ENCODE data around the gene ANKRD63. TPM values are rescaled to one million over a fixed set of nuclear protein-coding genes. Genes with fewer than 3 reads are reported as not detected.

ANKRD63 gene
- total RNA-seq, 1 donor, result not detected

DNA sequence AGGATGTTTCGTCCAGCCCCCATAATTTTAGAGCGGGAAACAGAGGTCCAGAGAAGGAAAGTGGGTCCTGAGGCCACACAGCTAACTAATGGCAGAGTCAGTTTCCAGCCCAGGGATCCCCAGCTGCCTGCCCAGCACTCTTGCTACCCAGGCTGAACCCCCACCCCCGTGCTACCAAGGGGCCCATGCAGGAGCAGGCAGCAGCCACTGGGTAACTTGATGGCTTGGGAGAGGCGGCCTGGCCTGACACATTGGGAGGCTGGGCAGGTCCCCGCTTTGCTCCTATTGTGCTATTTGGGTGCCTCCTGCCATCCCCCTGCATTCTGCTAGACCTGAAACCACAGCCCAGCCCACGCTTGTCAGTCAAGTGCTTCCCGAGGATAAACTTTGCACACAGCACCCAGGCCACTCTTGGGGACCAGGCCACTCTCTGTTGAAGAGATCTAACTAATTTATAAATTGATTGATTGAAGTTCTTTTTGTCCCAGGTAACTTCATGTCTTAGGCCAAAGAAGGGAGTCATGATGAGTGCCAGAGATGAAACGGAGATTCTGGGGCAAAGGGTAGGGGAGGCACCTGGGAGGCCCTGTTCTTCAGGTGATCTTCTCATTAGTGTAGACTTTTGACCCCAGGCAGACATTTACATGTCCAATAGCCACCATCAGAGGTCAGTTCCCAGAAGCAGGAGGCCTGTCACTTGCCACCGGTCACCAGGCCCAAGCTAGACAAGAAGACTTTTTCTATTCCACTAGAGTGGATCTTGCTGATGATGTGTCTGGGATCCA is 37.0 kb downstream of the ANKRD63 start:
- Histone ChIP-seq H3K9me3 (ENCODE audit: low read depth, low read length) (no peaks in the 10 kb centered on the region), H3K36me3 (ENCODE audit: insufficient read depth, low read length) (no peaks in the 10 kb centered on the region), H3K27ac (ENCODE audit: low read depth, low read length) (no peak overlapping the region), H4K20me1 (ENCODE audit: insufficient read depth, low read length) (no peaks in the 10 kb centered on the region), H2AFZ (ENCODE audit: low read length) (no peak overlapping the region), H3K4me2 (ENCODE audit: insufficient read depth, low read length) (no peak overlapping the region), H3K4me1 (ENCODE audit: insufficient read depth, low read length) (peaks cover 4% of the 10 kb centered on the region), H3K79me2 (ENCODE audit: insufficient read depth, low read length) (no peaks in the 10 kb centered on the region), H3K4me3 (ENCODE audit: insufficient read depth, low read length) (no peak overlapping the region), H3K27me3 (ENCODE audit: insufficient read depth, low read length) (peaks cover 11% of the 10 kb centered on the region)
- peak; percentile 53 for DNase-seq (ENCODE audit: insufficient read length, low spot score, missing footprints)
- TF ChIP-seq, protein P1, sequence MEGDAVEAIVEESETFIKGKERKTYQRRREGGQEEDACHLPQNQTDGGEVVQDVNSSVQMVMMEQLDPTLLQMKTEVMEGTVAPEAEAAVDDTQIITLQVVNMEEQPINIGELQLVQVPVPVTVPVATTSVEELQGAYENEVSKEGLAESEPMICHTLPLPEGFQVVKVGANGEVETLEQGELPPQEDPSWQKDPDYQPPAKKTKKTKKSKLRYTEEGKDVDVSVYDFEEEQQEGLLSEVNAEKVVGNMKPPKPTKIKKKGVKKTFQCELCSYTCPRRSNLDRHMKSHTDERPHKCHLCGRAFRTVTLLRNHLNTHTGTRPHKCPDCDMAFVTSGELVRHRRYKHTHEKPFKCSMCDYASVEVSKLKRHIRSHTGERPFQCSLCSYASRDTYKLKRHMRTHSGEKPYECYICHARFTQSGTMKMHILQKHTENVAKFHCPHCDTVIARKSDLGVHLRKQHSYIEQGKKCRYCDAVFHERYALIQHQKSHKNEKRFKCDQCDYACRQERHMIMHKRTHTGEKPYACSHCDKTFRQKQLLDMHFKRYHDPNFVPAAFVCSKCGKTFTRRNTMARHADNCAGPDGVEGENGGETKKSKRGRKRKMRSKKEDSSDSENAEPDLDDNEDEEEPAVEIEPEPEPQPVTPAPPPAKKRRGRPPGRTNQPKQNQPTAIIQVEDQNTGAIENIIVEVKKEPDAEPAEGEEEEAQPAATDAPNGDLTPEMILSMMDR (IDR thresholded peaks at IDR 0.05; ENCODE audit: extremely low read depth, low read depth, low read length), result no peak

DNA sequence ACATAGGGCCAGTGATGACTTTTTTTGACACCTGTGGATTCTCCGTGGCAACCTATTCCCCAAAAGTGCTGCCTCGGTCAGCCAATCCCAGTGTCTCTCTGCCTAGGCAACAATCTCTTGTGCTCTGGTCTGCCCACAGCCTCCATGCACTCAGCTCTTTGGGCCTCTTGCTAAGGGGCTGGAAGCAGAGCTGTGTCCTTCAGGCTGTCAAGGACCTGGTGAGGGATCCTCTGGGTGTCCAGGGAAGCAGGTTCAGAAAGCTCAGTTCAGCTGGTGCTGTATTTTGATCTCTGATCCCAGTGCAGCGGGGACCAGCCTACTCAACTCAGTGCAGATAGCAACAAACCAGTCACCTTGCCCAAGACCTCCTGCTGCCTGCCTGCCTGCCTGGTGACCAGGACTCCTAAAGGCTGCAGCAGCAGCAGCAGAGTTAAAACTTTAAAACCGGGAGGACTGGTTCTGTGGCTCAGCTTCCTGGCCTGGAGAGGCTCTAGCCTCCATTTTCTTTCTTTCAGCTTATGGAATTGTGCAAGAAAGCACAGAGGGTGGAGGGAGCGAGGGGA is 37.8 kb downstream of the ANKRD63 start:
- H3K9me3 ChIP-seq (ENCODE audit: low read depth, low read length), result no peaks in the 10 kb centered on the region
- DNase-seq (ENCODE audit: insufficient read length, low spot score, missing footprints), result peak; percentile 69
- H3K4me3 ChIP-seq (ENCODE audit: insufficient read depth, low read length), result no peak overlapping the region
- TF ChIP-seq, protein P1 (IDR thresholded peaks at IDR 0.05; ENCODE audit: extremely low read depth, low read depth, low read length), result no peak
- no peak overlapping the region for H3K4me2 ChIP-seq (ENCODE audit: insufficient read depth, low read length)
- no peak overlapping the region for H2AFZ ChIP-seq (ENCODE audit: low read length)
- H3K36me3 ChIP-seq (ENCODE audit: insufficient read depth, low read length), result no peaks in the 10 kb centered on the region
- no peak overlapping the region for H3K27ac ChIP-seq (ENCODE audit: low read depth, low read length)
- peaks cover 4% of the 10 kb centered on the region for H3K4me1 ChIP-seq (ENCODE audit: insufficient read depth, low read length)
- no peaks in the 10 kb centered on the region for H4K20me1 ChIP-seq (ENCODE audit: insufficient read depth, low read length)
- no peaks in the 10 kb centered on the region for H3K79me2 ChIP-seq (ENCODE audit: insufficient read depth, low read length)
- H3K27me3 ChIP-seq (ENCODE audit: insufficient read depth, low read length), result peaks cover 11% of the 10 kb centered on the region

DNA sequence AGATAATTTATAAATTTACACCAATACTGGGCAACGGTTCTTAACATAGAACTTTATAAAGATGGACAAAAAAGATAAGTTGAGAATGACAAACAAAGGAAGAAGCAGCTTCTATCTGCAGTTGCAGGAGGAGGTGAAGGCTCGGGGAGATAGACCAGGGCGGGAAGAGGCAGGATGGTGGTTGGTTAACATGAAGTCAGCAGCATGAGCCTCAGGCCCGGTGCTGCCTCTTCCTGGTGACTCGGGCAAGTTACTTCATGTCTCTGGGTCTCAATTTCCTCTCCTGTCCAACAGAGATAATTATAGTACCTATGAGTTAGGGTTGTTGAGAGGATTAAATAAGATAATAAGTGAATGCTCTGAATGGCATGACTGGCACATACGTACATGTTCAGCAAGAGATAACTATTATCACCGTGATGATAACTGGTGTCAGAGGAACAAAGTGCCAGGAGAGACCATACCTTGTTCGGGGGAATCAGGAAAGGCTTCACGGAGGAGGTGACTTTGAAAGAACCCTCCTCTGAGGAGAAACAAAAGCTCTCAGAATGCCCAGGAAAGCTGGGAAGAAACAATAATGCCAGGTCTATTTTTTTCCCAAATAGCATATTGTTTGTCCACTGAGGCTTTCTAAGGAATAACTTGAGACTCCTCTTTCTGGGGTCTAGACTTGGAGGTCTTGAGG is 39.6 kb downstream of the ANKRD63 start:
- TF ChIP-seq, protein P1 (IDR thresholded peaks at IDR 0.05; ENCODE audit: extremely low read depth, low read depth, low read length), result no peak
- Histone ChIP-seq H3K9me3 (ENCODE audit: low read depth, low read length) (no peaks in the 10 kb centered on the region), H2AFZ (ENCODE audit: low read length) (no peak overlapping the region), H3K4me2 (ENCODE audit: insufficient read depth, low read length) (no peak overlapping the region), H3K27me3 (ENCODE audit: insufficient read depth, low read length) (peaks cover 5% of the 10 kb centered on the region), H3K79me2 (ENCODE audit: insufficient read depth, low read length) (no peaks in the 10 kb centered on the region), H4K20me1 (ENCODE audit: insufficient read depth, low read length) (peaks cover 2% of the 10 kb centered on the region), H3K4me3 (ENCODE audit: insufficient read depth, low read length) (no peak overlapping the region), H3K36me3 (ENCODE audit: insufficient read depth, low read length) (no peaks in the 10 kb centered on the region), H3K4me1 (ENCODE audit: insufficient read depth, low read length) (peaks cover 8% of the 10 kb centered on the region), H3K27ac (ENCODE audit: low read depth, low read length) (no peak overlapping the region)
- peak; percentile 66 for DNase-seq (ENCODE audit: insufficient read length, low spot score, missing footprints)

DNA sequence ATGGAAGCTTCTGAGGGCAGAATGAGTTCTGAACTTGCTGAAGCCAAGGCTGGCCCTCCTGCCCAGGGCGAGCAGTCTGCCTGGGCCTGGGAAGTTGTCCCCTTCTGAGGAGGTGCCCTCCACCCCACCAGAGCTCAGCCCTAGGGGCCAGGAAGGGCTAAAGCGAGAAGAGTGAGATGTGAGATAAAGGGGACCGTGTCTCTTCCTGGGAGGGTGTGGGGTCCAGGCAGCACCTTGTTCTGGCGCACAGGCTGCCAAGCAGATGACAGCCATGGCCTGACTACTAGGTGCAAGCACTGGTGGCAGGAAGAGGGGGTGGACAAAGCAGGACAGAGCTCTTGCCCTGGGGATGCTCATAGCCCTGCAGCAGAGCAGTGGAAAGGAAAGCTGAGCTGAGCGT is 40.3 kb downstream of the ANKRD63 start:
- TF ChIP-seq, protein P1 (IDR thresholded peaks at IDR 0.05; ENCODE audit: extremely low read depth, low read depth, low read length), result no peak
- H3K36me3 ChIP-seq (ENCODE audit: insufficient read depth, low read length), result no peaks in the 10 kb centered on the region
- H3K27me3 ChIP-seq (ENCODE audit: insufficient read depth, low read length), result peaks cover 6% of the 10 kb centered on the region
- H2AFZ ChIP-seq (ENCODE audit: low read length), result no peak overlapping the region
- H3K4me2 ChIP-seq (ENCODE audit: insufficient read depth, low read length), result no peak overlapping the region
- peaks cover 8% of the 10 kb centered on the region for H3K4me1 ChIP-seq (ENCODE audit: insufficient read depth, low read length)
- H3K9me3 ChIP-seq (ENCODE audit: low read depth, low read length), result no peaks in the 10 kb centered on the region
- no peak overlapping the region for H3K4me3 ChIP-seq (ENCODE audit: insufficient read depth, low read length)
- peaks cover 2% of the 10 kb centered on the region for H4K20me1 ChIP-seq (ENCODE audit: insufficient read depth, low read length)
- H3K27ac ChIP-seq (ENCODE audit: low read depth, low read length), result no peak overlapping the region
- DNase-seq (ENCODE audit: insufficient read length, low spot score, missing footprints), result peak; percentile 64
- no peaks in the 10 kb centered on the region for H3K79me2 ChIP-seq (ENCODE audit: insufficient read depth, low read length)

Measured in osteoblast (primary cell).